HEK293 (cell line): ENCODE results near the gene AGPAT4.

Source experiments
- BCL11A ChIP-seq: fragments of 450-650 bp; formaldehyde crosslinking; IDR thresholded peaks from 2 replicates; pipeline ENCODE4 v1.5.1; 2016; ENCODE audit warnings: low read depth, missing biosample characterization, missing genetic modification characterization
- ZBTB8A ChIP-seq: fragments of 450-650 bp; formaldehyde crosslinking; IDR thresholded peaks from 2 replicates; pipeline ENCODE4 v1.5.1; 2016; ENCODE audit warnings: missing biosample characterization, missing genetic modification characterization
- ZNF416 ChIP-seq: fragments of 450-650 bp; formaldehyde crosslinking; IDR thresholded peaks from 2 replicates; pipeline ENCODE4 v1.5.1; 2016; ENCODE audit warnings: missing biosample characterization, missing genetic modification characterization
- ZNF76 ChIP-seq: fragments of 450-650 bp; formaldehyde crosslinking; IDR thresholded peaks from 2 replicates; pipeline ENCODE4; 2016; ENCODE audit warnings: low read depth, missing biosample characterization, missing genetic modification characterization, borderline replicate concordance
- TF ChIP-seq, protein P1 (sequence below): fragments of 450-650 bp; formaldehyde crosslinking; conservative IDR thresholded peaks from 2 replicates; pipeline ENCODE4 v1.5.1; 2016; ENCODE audit warnings: low read depth, missing biosample characterization, missing genetic modification characterization

DNA sequence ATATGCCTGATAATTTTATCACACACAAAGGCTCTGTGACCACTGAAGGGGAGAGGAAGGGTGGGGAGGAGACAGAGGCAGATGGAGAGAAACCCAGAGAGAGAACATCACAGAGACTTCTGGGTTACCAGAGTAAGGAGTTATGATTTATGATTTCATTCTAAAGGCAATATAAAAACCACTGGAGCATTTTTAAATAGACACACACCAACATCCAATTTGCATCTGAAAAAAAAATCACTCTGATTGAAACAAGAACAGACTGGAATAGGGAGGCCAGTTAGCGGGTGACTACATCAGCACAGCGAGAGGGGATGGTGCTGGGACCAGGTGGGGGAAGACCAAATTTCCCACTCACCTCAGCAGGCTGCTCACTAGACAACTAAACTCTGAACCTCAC is 104.8 kb downstream of the AGPAT4 start:
- TF ChIP-seq ZNF416 (no peak), ZNF76 (tag by site-specific recombination) (no peak), ZBTB8A (tag by site-specific recombination) (no peak), BCL11A (tag by site-specific recombination) (no peak)
- TF ChIP-seq, protein P1, sequence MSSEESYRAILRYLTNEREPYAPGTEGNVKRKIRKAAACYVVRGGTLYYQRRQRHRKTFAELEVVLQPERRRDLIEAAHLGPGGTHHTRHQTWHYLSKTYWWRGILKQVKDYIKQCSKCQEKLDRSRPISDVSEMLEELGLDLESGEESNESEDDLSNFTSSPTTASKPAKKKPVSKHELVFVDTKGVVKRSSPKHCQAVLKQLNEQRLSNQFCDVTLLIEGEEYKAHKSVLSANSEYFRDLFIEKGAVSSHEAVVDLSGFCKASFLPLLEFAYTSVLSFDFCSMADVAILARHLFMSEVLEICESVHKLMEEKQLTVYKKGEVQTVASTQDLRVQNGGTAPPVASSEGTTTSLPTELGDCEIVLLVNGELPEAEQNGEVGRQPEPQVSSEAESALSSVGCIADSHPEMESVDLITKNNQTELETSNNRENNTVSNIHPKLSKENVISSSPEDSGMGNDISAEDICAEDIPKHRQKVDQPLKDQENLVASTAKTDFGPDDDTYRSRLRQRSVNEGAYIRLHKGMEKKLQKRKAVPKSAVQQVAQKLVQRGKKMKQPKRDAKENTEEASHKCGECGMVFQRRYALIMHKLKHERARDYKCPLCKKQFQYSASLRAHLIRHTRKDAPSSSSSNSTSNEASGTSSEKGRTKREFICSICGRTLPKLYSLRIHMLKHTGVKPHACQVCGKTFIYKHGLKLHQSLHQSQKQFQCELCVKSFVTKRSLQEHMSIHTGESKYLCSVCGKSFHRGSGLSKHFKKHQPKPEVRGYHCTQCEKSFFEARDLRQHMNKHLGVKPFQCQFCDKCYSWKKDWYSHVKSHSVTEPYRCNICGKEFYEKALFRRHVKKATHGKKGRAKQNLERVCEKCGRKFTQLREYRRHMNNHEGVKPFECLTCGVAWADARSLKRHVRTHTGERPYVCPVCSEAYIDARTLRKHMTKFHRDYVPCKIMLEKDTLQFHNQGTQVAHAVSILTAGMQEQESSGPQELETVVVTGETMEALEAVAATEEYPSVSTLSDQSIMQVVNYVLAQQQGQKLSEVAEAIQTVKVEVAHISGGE (tag by site-specific recombination) = no peak
